ENCODE results near the gene NOL6.
"Not testable (repeated sequence)": the region's sequence is repeated elsewhere in the genome, so short reads cannot be mapped to it uniquely, and the experiment has no call there.

NOL6 gene, protein sequence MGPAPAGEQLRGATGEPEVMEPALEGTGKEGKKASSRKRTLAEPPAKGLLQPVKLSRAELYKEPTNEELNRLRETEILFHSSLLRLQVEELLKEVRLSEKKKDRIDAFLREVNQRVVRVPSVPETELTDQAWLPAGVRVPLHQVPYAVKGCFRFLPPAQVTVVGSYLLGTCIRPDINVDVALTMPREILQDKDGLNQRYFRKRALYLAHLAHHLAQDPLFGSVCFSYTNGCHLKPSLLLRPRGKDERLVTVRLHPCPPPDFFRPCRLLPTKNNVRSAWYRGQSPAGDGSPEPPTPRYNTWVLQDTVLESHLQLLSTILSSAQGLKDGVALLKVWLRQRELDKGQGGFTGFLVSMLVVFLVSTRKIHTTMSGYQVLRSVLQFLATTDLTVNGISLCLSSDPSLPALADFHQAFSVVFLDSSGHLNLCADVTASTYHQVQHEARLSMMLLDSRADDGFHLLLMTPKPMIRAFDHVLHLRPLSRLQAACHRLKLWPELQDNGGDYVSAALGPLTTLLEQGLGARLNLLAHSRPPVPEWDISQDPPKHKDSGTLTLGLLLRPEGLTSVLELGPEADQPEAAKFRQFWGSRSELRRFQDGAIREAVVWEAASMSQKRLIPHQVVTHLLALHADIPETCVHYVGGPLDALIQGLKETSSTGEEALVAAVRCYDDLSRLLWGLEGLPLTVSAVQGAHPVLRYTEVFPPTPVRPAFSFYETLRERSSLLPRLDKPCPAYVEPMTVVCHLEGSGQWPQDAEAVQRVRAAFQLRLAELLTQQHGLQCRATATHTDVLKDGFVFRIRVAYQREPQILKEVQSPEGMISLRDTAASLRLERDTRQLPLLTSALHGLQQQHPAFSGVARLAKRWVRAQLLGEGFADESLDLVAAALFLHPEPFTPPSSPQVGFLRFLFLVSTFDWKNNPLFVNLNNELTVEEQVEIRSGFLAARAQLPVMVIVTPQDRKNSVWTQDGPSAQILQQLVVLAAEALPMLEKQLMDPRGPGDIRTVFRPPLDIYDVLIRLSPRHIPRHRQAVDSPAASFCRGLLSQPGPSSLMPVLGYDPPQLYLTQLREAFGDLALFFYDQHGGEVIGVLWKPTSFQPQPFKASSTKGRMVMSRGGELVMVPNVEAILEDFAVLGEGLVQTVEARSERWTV

DNA sequence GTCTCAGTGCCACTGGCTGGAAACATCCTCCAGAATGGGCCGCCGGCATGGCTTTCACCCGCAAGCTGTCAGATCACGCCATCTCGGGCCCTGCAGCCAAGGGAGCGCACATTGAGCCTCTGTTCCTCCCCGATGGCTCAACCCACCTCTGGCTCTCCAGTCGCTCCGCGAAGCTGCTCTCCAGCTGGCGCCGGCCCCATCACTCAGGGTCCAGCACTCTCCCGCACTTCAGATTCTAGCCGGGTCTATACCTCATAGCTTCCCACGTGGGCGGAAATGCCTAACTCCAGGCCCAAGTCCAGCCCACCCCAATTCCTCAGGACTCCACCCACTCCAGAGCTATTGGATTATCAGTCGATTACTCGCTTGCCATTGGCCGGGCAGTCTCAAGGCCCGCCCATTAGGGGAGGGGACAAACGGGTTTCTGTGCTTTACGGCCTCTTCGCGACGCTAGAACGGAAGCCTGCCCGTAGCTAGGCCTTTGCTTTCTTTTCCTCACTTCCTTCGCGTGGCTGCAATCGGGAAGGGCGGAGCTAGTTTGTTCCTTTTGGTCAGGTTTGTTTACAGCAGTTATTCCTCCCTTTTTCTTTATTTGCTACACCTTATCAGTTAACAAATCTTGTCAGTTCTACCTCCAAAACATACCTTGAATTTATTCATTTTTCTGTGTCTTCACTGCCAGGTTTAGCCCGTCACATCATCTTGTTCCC is at the start of gene NOL6:
TSS of gene NOL6 (minus strand) at position 282 of the 710 bp plus-strand sequence. CDS start at position 200, 82 bp downstream.
- no peaks in the 10 kb centered on the region for H3K27me3 ChIP-seq (ENCODE audit: insufficient read depth, low read depth, severe bottlenecking)
- peak; percentile 97 for DNase-seq
- TF ChIP-seq, protein P1, sequence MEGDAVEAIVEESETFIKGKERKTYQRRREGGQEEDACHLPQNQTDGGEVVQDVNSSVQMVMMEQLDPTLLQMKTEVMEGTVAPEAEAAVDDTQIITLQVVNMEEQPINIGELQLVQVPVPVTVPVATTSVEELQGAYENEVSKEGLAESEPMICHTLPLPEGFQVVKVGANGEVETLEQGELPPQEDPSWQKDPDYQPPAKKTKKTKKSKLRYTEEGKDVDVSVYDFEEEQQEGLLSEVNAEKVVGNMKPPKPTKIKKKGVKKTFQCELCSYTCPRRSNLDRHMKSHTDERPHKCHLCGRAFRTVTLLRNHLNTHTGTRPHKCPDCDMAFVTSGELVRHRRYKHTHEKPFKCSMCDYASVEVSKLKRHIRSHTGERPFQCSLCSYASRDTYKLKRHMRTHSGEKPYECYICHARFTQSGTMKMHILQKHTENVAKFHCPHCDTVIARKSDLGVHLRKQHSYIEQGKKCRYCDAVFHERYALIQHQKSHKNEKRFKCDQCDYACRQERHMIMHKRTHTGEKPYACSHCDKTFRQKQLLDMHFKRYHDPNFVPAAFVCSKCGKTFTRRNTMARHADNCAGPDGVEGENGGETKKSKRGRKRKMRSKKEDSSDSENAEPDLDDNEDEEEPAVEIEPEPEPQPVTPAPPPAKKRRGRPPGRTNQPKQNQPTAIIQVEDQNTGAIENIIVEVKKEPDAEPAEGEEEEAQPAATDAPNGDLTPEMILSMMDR (IDR thresholded peaks at IDR 0.05; ENCODE audit: low read depth, low read length): no peak
- 0 out of 2 replicates have a peak within 1 kb of the TSS, but pooled peaks have one; percentile 21 for H3K27ac ChIP-seq
- no peaks in the 10 kb centered on the region for H3K9me3 ChIP-seq (ENCODE audit: severe bottlenecking)
- peak within 1 kb of the TSS; percentile 69 for H3K4me3 ChIP-seq (ENCODE audit: low read depth, low read length)
- peaks cover 28% of the 10 kb centered on the region for H3K36me3 ChIP-seq

- not testable (repeated sequence) for H3K27ac ChIP-seq; H3K36me3 ChIP-seq; H3K9me3 ChIP-seq (ENCODE audit: severe bottlenecking); H3K27me3 ChIP-seq (ENCODE audit: insufficient read depth, low read depth, severe bottlenecking); DNase-seq; H3K4me3 ChIP-seq (ENCODE audit: low read depth, low read length)
These were observed 48.1 kb upstream of the NOL6 start for GRCh38 chr9:33521861-33522260.

GRCh38 chr9:33517934-33518577 is 44.3 kb upstream of the NOL6 start:
- not testable (repeated sequence) for H3K27me3 ChIP-seq (ENCODE audit: insufficient read depth, low read depth, severe bottlenecking); DNase-seq

DNA sequence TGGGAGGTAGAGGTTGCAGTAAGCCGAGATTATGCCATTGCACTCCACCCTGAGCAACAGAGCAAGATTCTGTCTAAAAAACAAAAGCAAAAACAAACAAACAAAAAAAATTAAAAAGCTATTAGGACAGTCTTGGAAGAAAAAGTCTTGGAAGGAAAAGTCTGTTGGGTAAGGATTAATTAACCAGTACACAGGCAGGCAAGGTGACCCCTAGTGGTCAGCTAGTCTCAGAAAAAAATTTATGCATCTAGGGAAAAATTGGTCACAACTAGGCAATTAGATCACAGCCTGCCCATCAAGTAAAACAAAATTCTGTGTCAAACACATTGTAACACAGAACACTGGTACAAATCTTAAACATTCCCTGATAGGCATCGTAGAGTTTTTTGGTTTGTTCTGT is 43.6 kb upstream of the NOL6 start:
- Histone ChIP-seq H3K36me3 (no peaks in the 10 kb centered on the region), H3K4me3 (ENCODE audit: low read depth, low read length) (no peak overlapping the region), H3K9me3 (ENCODE audit: severe bottlenecking) (no peaks in the 10 kb centered on the region), H3K27me3 (ENCODE audit: insufficient read depth, low read depth, severe bottlenecking) (no peaks in the 10 kb centered on the region), H3K27ac (no peak overlapping the region)
- TF ChIP-seq, protein P1 (IDR thresholded peaks at IDR 0.05; ENCODE audit: low read depth, low read length): peak; percentile 44; the same call in 1 of the 2 replicates
- DNase-seq: peak; percentile 22

More at GRCh38 chr9:33517934-33518577, 44.3 kb upstream of the NOL6 start:
- not testable (repeated sequence) for H3K9me3 ChIP-seq (ENCODE audit: severe bottlenecking); H3K4me3 ChIP-seq (ENCODE audit: low read depth, low read length); H3K36me3 ChIP-seq; H3K27ac ChIP-seq

DNA sequence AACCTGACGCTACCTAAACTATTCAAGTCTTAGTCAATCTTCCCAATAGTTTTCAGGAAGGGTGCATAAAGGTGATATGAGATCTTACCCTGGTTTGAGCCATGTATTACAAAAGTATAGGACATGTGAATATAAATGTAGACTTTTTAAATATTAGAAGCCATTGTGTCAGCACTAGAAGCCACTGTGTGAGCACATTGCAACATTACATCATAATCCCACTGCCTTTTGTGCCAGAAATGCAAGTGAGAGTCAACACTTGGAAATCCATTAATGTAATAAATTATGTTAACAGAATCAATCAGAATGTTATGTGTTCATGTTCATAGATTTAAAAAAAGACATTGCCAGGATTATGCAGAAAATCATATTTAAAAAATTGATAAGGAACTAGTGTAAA is 42.7 kb upstream of the NOL6 start:
- not testable (repeated sequence) for H3K4me3 ChIP-seq (ENCODE audit: low read depth, low read length); H3K27ac ChIP-seq; DNase-seq; H3K9me3 ChIP-seq (ENCODE audit: severe bottlenecking); H3K27me3 ChIP-seq (ENCODE audit: insufficient read depth, low read depth, severe bottlenecking); H3K36me3 ChIP-seq

DNA sequence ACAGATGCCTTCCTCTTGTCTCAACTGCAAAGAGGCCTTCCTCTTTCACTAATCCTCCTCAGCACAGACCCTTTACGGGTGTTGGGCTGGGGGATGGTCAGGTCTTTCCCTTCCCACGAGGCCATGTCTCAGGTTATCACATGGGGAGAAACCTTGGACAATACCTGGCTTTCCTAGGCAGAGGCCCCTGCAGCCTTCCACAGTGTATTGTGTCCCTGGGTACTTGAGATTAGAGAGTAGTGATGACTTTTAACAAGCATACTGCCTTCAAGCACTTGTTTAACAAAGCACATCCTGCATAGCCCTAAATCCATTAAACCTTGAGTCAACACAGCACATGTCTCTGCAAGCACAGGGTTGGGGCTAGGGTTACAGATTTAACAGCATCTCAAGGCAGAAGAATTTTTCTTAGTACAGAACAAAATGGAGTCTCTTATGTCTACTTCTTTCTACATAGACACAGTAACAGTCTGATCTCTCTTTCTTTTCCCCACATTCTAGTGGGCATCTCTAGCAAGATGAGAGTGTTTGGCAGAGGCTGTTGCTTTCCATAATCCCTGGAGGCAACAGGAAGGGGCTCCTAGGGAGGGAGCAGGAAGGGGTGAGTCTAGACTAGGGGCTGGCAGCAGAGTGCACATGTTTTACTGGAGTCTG is 41.7 kb upstream of the NOL6 start:
- DNase-seq: peak; percentile 18
- H3K36me3 ChIP-seq; H3K9me3 ChIP-seq (ENCODE audit: severe bottlenecking); H3K4me3 ChIP-seq (ENCODE audit: low read depth, low read length); H3K27me3 ChIP-seq (ENCODE audit: insufficient read depth, low read depth, severe bottlenecking): not testable (repeated sequence)
- peak overlapping the region; percentile 36; the same call in 1 of the 2 replicates for H3K27ac ChIP-seq

- H3K27ac ChIP-seq; H3K27me3 ChIP-seq (ENCODE audit: insufficient read depth, low read depth, severe bottlenecking): not testable (repeated sequence)
These were observed 38.8 kb upstream of the NOL6 start for GRCh38 chr9:33512535-33512934.

GRCh38 chr9:33511184-33511517 is 37.4 kb upstream of the NOL6 start:
- H3K4me3 ChIP-seq (ENCODE audit: low read depth, low read length): peak overlapping the region; percentile 77
- not testable (repeated sequence) for H3K36me3 ChIP-seq
- H3K27ac ChIP-seq: peak overlapping the region; percentile 85

More at GRCh38 chr9:33512535-33512934, 38.8 kb upstream of the NOL6 start:
- H3K36me3 ChIP-seq; DNase-seq; H3K4me3 ChIP-seq (ENCODE audit: low read depth, low read length); H3K9me3 ChIP-seq (ENCODE audit: severe bottlenecking): not testable (repeated sequence)

More at GRCh38 chr9:33511184-33511517, 37.4 kb upstream of the NOL6 start:
- not testable (repeated sequence) for H3K9me3 ChIP-seq (ENCODE audit: severe bottlenecking); H3K27me3 ChIP-seq (ENCODE audit: insufficient read depth, low read depth, severe bottlenecking); DNase-seq
